Breast epithelium (tissue), 3 donors: ENCODE results near the gene CXCR4.

Source experiments
- CTCF ChIP-seq, 3 donors: fragments of 450-650 bp; IDR thresholded peaks; one replicate each; pipeline ENCODE4 v1.5.1; 2016 to 2017; ENCODE audit warnings: antibody characterized with exemption in 3 of 3, mild to moderate bottlenecking in 3 of 3, moderate library complexity in 3 of 3
- POLR2A ChIP-seq: fragments of 450-650 bp; IDR thresholded peaks from one replicate; pipeline ENCODE4 v1.6.1; 2016; ENCODE audit warnings: antibody characterized with exemption, mild to moderate bottlenecking, moderate library complexity
- POLR2AphosphoS5 ChIP-seq, 3 donors: sonication (generic); formaldehyde crosslinking; IDR thresholded peaks; one replicate each; pipeline ENCODE4 v1.6.1; 2017; ENCODE audit warnings: antibody characterized with exemption in 3 of 3

DNA sequence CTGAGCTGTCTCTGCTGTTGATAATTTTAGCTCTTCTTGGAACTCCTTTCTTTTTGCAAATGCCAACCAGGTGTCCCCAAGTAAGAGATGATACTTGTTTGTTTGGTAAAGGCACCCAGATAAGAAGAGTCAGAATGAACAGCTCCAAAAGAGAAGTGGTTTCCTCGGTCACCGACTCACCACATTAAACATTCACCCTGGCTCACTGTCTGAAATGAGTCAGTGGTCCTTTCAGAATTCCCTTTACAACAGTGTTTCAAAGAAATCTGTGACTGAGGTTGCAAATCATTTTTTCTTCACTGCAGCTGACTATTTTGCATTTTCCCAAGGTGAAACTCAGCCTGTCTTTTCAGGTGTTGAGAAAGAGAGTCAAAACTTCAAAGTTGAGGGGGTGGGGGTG, 16.2 kb upstream of the CXCR4 start:
- no peak for TF ChIP-seq CTCF (IDR thresholded peaks at IDR 0.05)
- no peak for TF ChIP-seq POLR2A
- TF ChIP-seq POLR2AphosphoS5 (IDR thresholded peaks at IDR 0.05): no peak
